Liver (tissue), 9 donors: Measurements from ENCODE around the gene GNG8. TPM values are rescaled to one million over a fixed set of nuclear protein-coding genes. Genes with fewer than 3 reads are reported as not detected.

Source experiments
- DNase-seq: peaks from one replicate; pipeline ENCODE4 v3.0.0-alpha.2; 2017; ENCODE audit warnings: low spot score
- H3K27ac ChIP-seq, 2 donors: one replicate each; pipeline ENCODE4 v1.7.0; 2013; ENCODE audit warnings: inconsistent platforms in 2 of 2, low read length in 2 of 2, control low read depth in 1 of 2, low read depth in 1 of 2, mild to moderate bottlenecking in 1 of 2
- H3K27me3 ChIP-seq, 4 donors: one replicate each; pipeline versions ENCODE4 v1.6.1 to v1.7.0; 2013; ENCODE audit warnings: low read length in 3 of 4, inconsistent platforms in 1 of 4, mild to moderate bottlenecking in 1 of 4, moderate library complexity in 1 of 4; ENCODE audit not compliant: control insufficient read depth in 4 of 4, insufficient read depth in 4 of 4
- H3K36me3 ChIP-seq, 4 donors: one replicate each; pipeline versions ENCODE4 v1.6.1 to v1.7.0; 2013; ENCODE audit warnings: low read length in 3 of 4, mild to moderate bottlenecking in 3 of 4, low read depth in 1 of 4, moderate library complexity in 1 of 4; ENCODE audit not compliant: control insufficient read depth in 4 of 4, insufficient read depth in 3 of 4
- H3K4me1 ChIP-seq, 4 donors: one replicate each; pipeline versions ENCODE4 v1.6.1 to v1.7.0; 2013; ENCODE audit warnings: low read length in 3 of 4, mild to moderate bottlenecking in 3 of 4, moderate library complexity in 1 of 4; ENCODE audit not compliant: control insufficient read depth in 4 of 4, insufficient read depth in 4 of 4
- H3K4me3 ChIP-seq, 3 donors: one replicate each; pipeline versions ENCODE4 v1.6.1 to v1.7.0; 2013; ENCODE audit warnings: low read length in 3 of 3, control low read depth in 1 of 3, low read depth in 1 of 3, mild to moderate bottlenecking in 1 of 3
- H3K9ac ChIP-seq, 2 donors: one replicate each; pipeline ENCODE4 v1.7.0; 2013; ENCODE audit warnings: low read length in 2 of 2, mild to moderate bottlenecking in 2 of 2, moderate library complexity in 2 of 2, control low read depth in 1 of 2, low read depth in 1 of 2
- H3K9me3 ChIP-seq, 4 donors: one replicate each; pipeline versions ENCODE4 v1.6.1 to v1.7.0; 2013; ENCODE audit warnings: low read length in 3 of 4; ENCODE audit not compliant: control insufficient read depth in 4 of 4
- EGR1 ChIP-seq, 2 donors: IDR thresholded peaks; 2 replicates each; pipeline ENCODE4 v1.6.1; 2016 to 2018; ENCODE audit warnings: antibody characterized with exemption in 2 of 2, low read depth in 2 of 2
- FOXA1 ChIP-seq: IDR thresholded peaks from 2 replicates; pipeline ENCODE4 v1.6.1; 2016; ENCODE audit warnings: antibody characterized with exemption
- FOXA2 ChIP-seq: IDR thresholded peaks from 2 replicates; pipeline ENCODE4 v1.6.1; 2016; ENCODE audit warnings: antibody characterized with exemption
- GABPA ChIP-seq, 2 donors: IDR thresholded peaks in 1 of 2; conservative IDR thresholded peaks in 1 of 2; 2 replicates each; pipeline ENCODE4 v1.6.1; 2016; ENCODE audit warnings: antibody characterized with exemption in 2 of 2, mild to moderate bottlenecking in 1 of 2, moderate library complexity in 1 of 2
- HNF4A ChIP-seq, 2 donors: conservative IDR thresholded peaks; 2 replicates each; pipeline ENCODE4 v1.6.1; 2016; ENCODE audit warnings: antibody characterized with exemption in 2 of 2, mild to moderate bottlenecking in 2 of 2
- HNF4G ChIP-seq: IDR thresholded peaks from 2 replicates; pipeline ENCODE4 v1.6.1; 2016; ENCODE audit warnings: antibody characterized with exemption
- JUND ChIP-seq, 2 donors: IDR thresholded peaks; 2 replicates each; pipeline ENCODE4 v1.6.1; 2016; ENCODE audit warnings: antibody characterized with exemption in 2 of 2
- NR2F2 ChIP-seq: IDR thresholded peaks from 2 replicates; pipeline ENCODE4 v1.6.1; 2016; ENCODE audit warnings: antibody characterized with exemption
- RAD21 ChIP-seq, 2 donors: IDR thresholded peaks; 2 replicates each; pipeline ENCODE4 v1.6.1; 2016; ENCODE audit warnings: antibody characterized with exemption in 2 of 2, mild to moderate bottlenecking in 2 of 2
- RXRA ChIP-seq, 2 donors: IDR thresholded peaks; 2 replicates each; pipeline ENCODE4 v1.6.1; 2017 to 2018; ENCODE audit warnings: antibody characterized with exemption in 2 of 2, mild to moderate bottlenecking in 1 of 2
- SP1 ChIP-seq: IDR thresholded peaks from 2 replicates; pipeline ENCODE4 v1.6.1; 2018; ENCODE audit warnings: antibody characterized with exemption, mild to moderate bottlenecking
- TAF1 ChIP-seq: conservative IDR thresholded peaks from 2 replicates; pipeline ENCODE4 v1.6.1; 2016; ENCODE audit warnings: antibody characterized with exemption, mild to moderate bottlenecking
- YY1 ChIP-seq: IDR thresholded peaks from 2 replicates; pipeline ENCODE4 v1.6.1; 2016; ENCODE audit warnings: antibody characterized with exemption, mild to moderate bottlenecking
- WGBS: extraction: QIAGEN DNeasy Blood & Tissue Kit; methylation state at CpG from one replicate; pipeline ENCODE4 v1.1.7; 2013; 5-methylcytosine and 5-hydroxymethylcytosine counted together
- polyA plus RNA-seq, 2 donors: library from polyadenylated mRNA; stranded (reverse) in 1 of 2; unstranded in 1 of 2; fragments of 200-250 nt in 1 of 2; fragments of >200 nt in 1 of 2; fragmentation: Nextera tagmentation in 1 of 2; extraction: Ambion mirVana in 1 of 2; gene quantifications; one replicate each; pipeline versions ENCODE4 v1.2.1 to v1.2.3, GENCODE V29; 2013 to 2015
- total RNA-seq, 2 donors: library from RNA; depleted of rRNA; stranded (reverse); fragments of >200 nt; gene quantifications; one replicate each; pipeline ENCODE4 v1.2.3, GENCODE V29; 2014
- TF ChIP-seq, protein P1 (sequence below): IDR thresholded peaks from 2 replicates; pipeline ENCODE4 v1.6.1; 2016; ENCODE audit warnings: antibody characterized with exemption
- TF ChIP-seq, protein P2 (sequence below): fragments of 150-350 bp; IDR thresholded peaks from 2 replicates; pipeline ENCODE4 v1.5.1; 2017; ENCODE audit warnings: improper control_type of control experiment, low read depth, low read length; ENCODE audit not compliant: missing input control
- TF ChIP-seq, protein P3 (sequence below): IDR thresholded peaks from 2 replicates; pipeline ENCODE4 v1.6.1; 2016; ENCODE audit warnings: antibody characterized with exemption
- TF ChIP-seq, protein P4 (sequence below): IDR thresholded peaks from 2 replicates; pipeline ENCODE4 v1.6.1; 2016; ENCODE audit warnings: antibody characterized with exemption, mild to moderate bottlenecking
- TF ChIP-seq, protein P5 (sequence below): IDR thresholded peaks from 2 replicates; pipeline ENCODE4 v1.6.1; 2016; ENCODE audit warnings: antibody characterized with exemption
- donor health status: healthy.
- donor health status: healthy.
- donor health status: healthy.
- donor health status: healthy.
- donor health status: healthy.

GNG8 gene
- total and polyA plus RNA-seq, 4 donors: not detected

DNA sequence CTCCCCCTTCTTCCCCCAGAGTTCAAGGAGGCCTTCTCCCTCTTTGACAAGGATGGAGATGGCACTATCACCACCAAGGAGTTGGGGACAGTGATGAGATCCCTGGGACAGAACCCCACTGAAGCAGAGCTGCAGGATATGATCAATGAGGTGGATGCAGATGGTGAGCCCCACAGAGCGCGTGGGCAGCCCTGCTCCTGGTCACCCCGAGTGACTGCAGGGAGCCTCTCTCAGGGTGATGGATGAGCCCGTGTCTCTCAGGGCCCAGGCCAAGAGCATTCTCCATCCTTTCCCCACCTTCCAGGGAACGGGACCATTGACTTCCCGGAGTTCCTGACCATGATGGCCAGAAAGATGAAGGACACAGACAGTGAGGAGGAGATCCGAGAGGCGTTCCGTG lies 27.8 kb downstream of the GNG8 start:
- no peak for DNase-seq
- peaks cover 12 to 37% (median 30%) of the 10 kb centered on the region in 4 donors for H3K4me1 ChIP-seq
- no peak overlapping the region for H3K4me3 ChIP-seq
- H3K27ac ChIP-seq: no peak overlapping the region
- WGBS: 94% methylated on average over 9 of the region's 9 CpGs
- H3K36me3 ChIP-seq: peaks cover 13 to 32% (median 26%) of the 10 kb centered on the region in 4 donors
- no peak overlapping the region for H3K9ac ChIP-seq
- H3K9me3 ChIP-seq: no peaks in the 10 kb centered on the region
- TF ChIP-seq, protein P1, sequence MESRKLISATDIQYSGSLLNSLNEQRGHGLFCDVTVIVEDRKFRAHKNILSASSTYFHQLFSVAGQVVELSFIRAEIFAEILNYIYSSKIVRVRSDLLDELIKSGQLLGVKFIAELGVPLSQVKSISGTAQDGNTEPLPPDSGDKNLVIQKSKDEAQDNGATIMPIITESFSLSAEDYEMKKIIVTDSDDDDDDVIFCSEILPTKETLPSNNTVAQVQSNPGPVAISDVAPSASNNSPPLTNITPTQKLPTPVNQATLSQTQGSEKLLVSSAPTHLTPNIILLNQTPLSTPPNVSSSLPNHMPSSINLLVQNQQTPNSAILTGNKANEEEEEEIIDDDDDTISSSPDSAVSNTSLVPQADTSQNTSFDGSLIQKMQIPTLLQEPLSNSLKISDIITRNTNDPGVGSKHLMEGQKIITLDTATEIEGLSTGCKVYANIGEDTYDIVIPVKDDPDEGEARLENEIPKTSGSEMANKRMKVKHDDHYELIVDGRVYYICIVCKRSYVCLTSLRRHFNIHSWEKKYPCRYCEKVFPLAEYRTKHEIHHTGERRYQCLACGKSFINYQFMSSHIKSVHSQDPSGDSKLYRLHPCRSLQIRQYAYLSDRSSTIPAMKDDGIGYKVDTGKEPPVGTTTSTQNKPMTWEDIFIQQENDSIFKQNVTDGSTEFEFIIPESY: no peak
- TF ChIP-seq, protein P2, sequence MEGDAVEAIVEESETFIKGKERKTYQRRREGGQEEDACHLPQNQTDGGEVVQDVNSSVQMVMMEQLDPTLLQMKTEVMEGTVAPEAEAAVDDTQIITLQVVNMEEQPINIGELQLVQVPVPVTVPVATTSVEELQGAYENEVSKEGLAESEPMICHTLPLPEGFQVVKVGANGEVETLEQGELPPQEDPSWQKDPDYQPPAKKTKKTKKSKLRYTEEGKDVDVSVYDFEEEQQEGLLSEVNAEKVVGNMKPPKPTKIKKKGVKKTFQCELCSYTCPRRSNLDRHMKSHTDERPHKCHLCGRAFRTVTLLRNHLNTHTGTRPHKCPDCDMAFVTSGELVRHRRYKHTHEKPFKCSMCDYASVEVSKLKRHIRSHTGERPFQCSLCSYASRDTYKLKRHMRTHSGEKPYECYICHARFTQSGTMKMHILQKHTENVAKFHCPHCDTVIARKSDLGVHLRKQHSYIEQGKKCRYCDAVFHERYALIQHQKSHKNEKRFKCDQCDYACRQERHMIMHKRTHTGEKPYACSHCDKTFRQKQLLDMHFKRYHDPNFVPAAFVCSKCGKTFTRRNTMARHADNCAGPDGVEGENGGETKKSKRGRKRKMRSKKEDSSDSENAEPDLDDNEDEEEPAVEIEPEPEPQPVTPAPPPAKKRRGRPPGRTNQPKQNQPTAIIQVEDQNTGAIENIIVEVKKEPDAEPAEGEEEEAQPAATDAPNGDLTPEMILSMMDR: no peak
- TF ChIP-seq RAD21 (IDR thresholded peaks at IDR 0.05): no peak
- TF ChIP-seq JUND (IDR thresholded peaks at IDR 0.05): no peak
- no peak for TF ChIP-seq EGR1 (IDR thresholded peaks at IDR 0.05; ENCODE audit: low read depth in 2 of 2)
- TF ChIP-seq FOXA1: no peak
- no peak for TF ChIP-seq TAF1
- TF ChIP-seq, protein P3, sequence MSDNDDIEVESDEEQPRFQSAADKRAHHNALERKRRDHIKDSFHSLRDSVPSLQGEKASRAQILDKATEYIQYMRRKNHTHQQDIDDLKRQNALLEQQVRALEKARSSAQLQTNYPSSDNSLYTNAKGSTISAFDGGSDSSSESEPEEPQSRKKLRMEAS: no peak
- TF ChIP-seq YY1: no peak
- no peaks in the 10 kb centered on the region for H3K27me3 ChIP-seq

DNA sequence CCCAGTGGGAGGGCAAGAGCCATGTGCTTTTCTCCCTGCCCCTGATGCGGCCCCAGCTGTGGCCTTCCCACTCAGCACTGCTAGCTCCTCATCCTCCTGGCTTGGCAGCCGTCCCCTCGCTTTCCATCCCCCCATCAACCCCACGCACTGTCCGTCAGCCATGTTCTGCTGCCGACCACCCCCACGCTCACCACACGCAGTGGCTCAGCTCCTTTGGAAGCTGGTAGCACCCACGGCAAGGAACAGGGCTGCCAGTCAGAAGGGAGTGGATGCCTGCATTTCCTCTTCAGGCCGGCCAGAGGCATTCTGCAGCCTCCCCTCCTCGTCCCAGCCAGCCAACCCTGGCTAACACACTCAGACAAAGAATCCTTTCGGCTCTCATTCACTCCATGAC lies 28.6 kb downstream of the GNG8 start:
- no peak overlapping the region for H3K4me3 ChIP-seq
- no peak for DNase-seq
- H3K4me1 ChIP-seq: peaks cover 12 to 44% (median 37%) of the 10 kb centered on the region in 4 donors
- peaks cover 13 to 32% (median 26%) of the 10 kb centered on the region in 4 donors for H3K36me3 ChIP-seq
- no peaks in the 10 kb centered on the region for H3K9me3 ChIP-seq
- H3K27ac ChIP-seq: no peak overlapping the region
- TF ChIP-seq, protein P1: no peak
- TF ChIP-seq RXRA (IDR thresholded peaks at IDR 0.05) (no peak), RAD21 (IDR thresholded peaks at IDR 0.05) (no peak), JUND (IDR thresholded peaks at IDR 0.05) (no peak), GABPA (IDR thresholded peaks at IDR 0.05 in 1 of 2, conservative IDR thresholded peaks at IDR 0.05 in 1 of 2) (no peak), YY1 (no peak), NR2F2 (no peak), TAF1 (no peak), EGR1 (IDR thresholded peaks at IDR 0.05; ENCODE audit: low read depth in 2 of 2) (no peak), FOXA2 (no peak), SP1 (no peak), FOXA1 (no peak), HNF4A (conservative IDR thresholded peaks at IDR 0.05) (no peak), HNF4G (no peak)
- TF ChIP-seq, protein P4, sequence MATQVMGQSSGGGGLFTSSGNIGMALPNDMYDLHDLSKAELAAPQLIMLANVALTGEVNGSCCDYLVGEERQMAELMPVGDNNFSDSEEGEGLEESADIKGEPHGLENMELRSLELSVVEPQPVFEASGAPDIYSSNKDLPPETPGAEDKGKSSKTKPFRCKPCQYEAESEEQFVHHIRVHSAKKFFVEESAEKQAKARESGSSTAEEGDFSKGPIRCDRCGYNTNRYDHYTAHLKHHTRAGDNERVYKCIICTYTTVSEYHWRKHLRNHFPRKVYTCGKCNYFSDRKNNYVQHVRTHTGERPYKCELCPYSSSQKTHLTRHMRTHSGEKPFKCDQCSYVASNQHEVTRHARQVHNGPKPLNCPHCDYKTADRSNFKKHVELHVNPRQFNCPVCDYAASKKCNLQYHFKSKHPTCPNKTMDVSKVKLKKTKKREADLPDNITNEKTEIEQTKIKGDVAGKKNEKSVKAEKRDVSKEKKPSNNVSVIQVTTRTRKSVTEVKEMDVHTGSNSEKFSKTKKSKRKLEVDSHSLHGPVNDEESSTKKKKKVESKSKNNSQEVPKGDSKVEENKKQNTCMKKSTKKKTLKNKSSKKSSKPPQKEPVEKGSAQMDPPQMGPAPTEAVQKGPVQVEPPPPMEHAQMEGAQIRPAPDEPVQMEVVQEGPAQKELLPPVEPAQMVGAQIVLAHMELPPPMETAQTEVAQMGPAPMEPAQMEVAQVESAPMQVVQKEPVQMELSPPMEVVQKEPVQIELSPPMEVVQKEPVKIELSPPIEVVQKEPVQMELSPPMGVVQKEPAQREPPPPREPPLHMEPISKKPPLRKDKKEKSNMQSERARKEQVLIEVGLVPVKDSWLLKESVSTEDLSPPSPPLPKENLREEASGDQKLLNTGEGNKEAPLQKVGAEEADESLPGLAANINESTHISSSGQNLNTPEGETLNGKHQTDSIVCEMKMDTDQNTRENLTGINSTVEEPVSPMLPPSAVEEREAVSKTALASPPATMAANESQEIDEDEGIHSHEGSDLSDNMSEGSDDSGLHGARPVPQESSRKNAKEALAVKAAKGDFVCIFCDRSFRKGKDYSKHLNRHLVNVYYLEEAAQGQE: no peak
- TF ChIP-seq, protein P2: no peak
- TF ChIP-seq, protein P5, sequence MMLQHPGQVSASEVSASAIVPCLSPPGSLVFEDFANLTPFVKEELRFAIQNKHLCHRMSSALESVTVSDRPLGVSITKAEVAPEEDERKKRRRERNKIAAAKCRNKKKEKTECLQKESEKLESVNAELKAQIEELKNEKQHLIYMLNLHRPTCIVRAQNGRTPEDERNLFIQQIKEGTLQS: no peak
- WGBS: 90% methylated on average over 12 of the region's 12 CpGs
- no peak overlapping the region for H3K9ac ChIP-seq
- no peaks in the 10 kb centered on the region for H3K27me3 ChIP-seq
